ENCODE results near the gene ELK3.

- no peak for TF ChIP-seq CTCF (conservative IDR thresholded peaks at IDR 0.05; ENCODE audit: low read depth in 2 of 2)
- no peak for TF ChIP-seq POLR2AphosphoS5 (IDR thresholded peaks at IDR 0.05; ENCODE audit: low read depth)
- no peak for TF ChIP-seq ZNF114 (CRISPR knock-in tag; IDR thresholded peaks at IDR 0.05)
- no peak for TF ChIP-seq STAT1 (IDR thresholded peaks at IDR 0.05; ENCODE audit: unreplicated experiment)
- TF ChIP-seq EZH2 (IDR thresholded peaks at IDR 0.05; ENCODE audit: low read depth, unreplicated experiment): no peak
- no peak for TF ChIP-seq CREB1 (CRISPR knock-in tag; IDR thresholded peaks at IDR 0.05; ENCODE audit: low read depth)
- no peak for TF ChIP-seq EZH2phosphoT487 (IDR thresholded peaks at IDR 0.05; ENCODE audit: unreplicated experiment)
Observed at GRCh38 chr12:96221391-96221790, 27.2 kb downstream of the ELK3 start.

All from GM23338 (cell line).